GM18505 (cell line): Measurements from ENCODE around the gene SMYD3.

ENCODE experiments used
- ATAC-seq: cut with Tn5 transposase; IDR thresholded peaks from one replicate; pipeline ENCODE4 v1.9.1; 2021; ENCODE audit not compliant: unreplicated experiment
- POLR2A ChIP-seq: IDR thresholded peaks from 4 replicates; pipeline ENCODE4 v1.6.1; 2011; ENCODE audit warnings: borderline replicate concordance; ENCODE audit not compliant: insufficient read depth, insufficient read length; ENCODE audit errors: extremely low read depth

Gene SMYD3

GRCh38 chr1:246283771-246284410, 223.2 kb downstream of the SMYD3 start:
- no peak for ATAC-seq
- TF ChIP-seq POLR2A: no peak

GRCh38 chr1:246281639-246282038, 225.4 kb downstream of the SMYD3 start:
- ATAC-seq: no peak
- no peak for TF ChIP-seq POLR2A

- no peak for ATAC-seq
- TF ChIP-seq POLR2A: no peak
Observed at GRCh38 chr1:246281195-246281594, 225.9 kb downstream of the SMYD3 start.

- TF ChIP-seq POLR2A: no peak
- ATAC-seq: no peak
Observed at GRCh38 chr1:246280551-246280950, 226.5 kb downstream of the SMYD3 start.

- ATAC-seq: no peak
- TF ChIP-seq POLR2A: no peak
Observed at GRCh38 chr1:246279402-246279801, 227.7 kb downstream of the SMYD3 start.

- TF ChIP-seq POLR2A: no peak
- no peak for ATAC-seq
Observed at GRCh38 chr1:246278371-246278770, 228.7 kb downstream of the SMYD3 start.

- no peak for ATAC-seq
- no peak for TF ChIP-seq POLR2A
Observed at GRCh38 chr1:246275036-246275435, 232.0 kb downstream of the SMYD3 start.

- no peak for ATAC-seq
- TF ChIP-seq POLR2A: no peak
Observed at GRCh38 chr1:246274186-246274585, 232.9 kb downstream of the SMYD3 start.

GRCh38 chr1:246271516-246271915, 235.6 kb downstream of the SMYD3 start:
- ATAC-seq: no peak
- TF ChIP-seq POLR2A: no peak

- no peak for ATAC-seq
- TF ChIP-seq POLR2A: no peak
Observed at GRCh38 chr1:246270236-246270635, 236.8 kb downstream of the SMYD3 start.

GRCh38 chr1:246269466-246269865, 237.6 kb downstream of the SMYD3 start:
- no peak for TF ChIP-seq POLR2A
- no peak for ATAC-seq

GRCh38 chr1:246267896-246268295, 239.2 kb downstream of the SMYD3 start:
- no peak for ATAC-seq
- TF ChIP-seq POLR2A: no peak

GRCh38 chr1:246267426-246267825, 239.7 kb downstream of the SMYD3 start:
- no peak for ATAC-seq
- no peak for TF ChIP-seq POLR2A

GRCh38 chr1:246265481-246265880, 241.6 kb downstream of the SMYD3 start:
- ATAC-seq: no peak
- no peak for TF ChIP-seq POLR2A

GRCh38 chr1:246262281-246262680, 244.8 kb downstream of the SMYD3 start:
- ATAC-seq: no peak
- TF ChIP-seq POLR2A: no peak

- TF ChIP-seq POLR2A: no peak
- no peak for ATAC-seq
Observed at GRCh38 chr1:246261639-246262038, 245.4 kb downstream of the SMYD3 start.

GRCh38 chr1:246258250-246258649, 248.8 kb downstream of the SMYD3 start:
- no peak for TF ChIP-seq POLR2A
- no peak for ATAC-seq
